ENCODE measurements around the gene RXRA.

Gene RXRA

DNA sequence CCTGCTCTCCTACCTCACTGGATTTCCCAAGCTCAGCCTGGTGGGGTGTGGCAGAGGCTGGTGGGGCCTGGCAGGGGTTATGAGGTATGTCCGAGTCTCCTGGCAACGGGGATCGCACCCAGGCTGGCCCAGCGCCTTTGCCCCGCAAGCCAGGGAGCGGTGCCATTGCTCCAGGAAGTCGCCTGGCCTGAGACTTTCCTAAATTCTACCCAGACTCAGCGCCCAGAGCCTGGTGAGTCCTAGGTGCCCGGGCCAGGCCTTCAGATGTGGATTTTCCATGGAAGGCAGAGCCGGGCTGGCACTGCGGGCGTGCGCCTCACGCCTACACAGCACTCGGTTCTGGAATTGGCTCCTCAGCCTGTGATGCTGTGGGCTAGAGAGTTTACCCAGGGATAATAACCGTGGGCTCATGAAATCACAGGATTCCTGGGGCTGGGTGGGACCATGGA, 159.9 kb downstream of the RXRA start:
- in situ Hi-C loops (cut with MboI; ENCODE audit: low sequenced_read_pairs), result no loop called here

DNA sequence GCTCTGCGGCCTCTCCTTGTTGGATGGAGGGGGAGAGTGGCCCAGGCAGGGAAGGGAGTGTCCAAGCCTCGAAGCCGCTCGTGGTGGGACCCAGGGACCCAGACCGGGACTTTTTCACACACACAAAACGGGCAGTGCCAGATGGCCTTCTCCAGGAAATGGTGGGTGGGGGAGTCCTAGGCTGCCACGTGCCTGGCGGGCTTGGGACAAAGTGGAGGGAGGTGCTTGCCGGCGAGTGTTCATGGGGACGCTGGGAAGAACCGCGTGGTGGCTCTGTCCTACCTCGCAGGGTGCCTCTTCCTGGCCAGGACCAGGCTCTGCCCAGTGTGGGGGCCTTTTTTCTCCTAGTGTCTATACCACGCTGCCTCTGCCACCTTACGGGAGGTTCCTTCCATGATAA, 160.3 kb downstream of the RXRA start:
- in situ Hi-C loops (cut with MboI; ENCODE audit: low sequenced_read_pairs), result no loop called here
